AG04450 (cell line): Measurements from ENCODE around the gene SIDT1. TPM values are rescaled to one million over a fixed set of nuclear protein-coding genes. Genes with fewer than 3 reads are reported as not detected.

ENCODE experiments used
- CTCF ChIA-PET: fragments of 300-600, 350-600 bp; formaldehyde crosslinking; extraction: SDS; loops from one replicate; lab custom pipeline; 2022; ENCODE audit warnings: antibody characterized with exemption, inconsistent platforms; lab: Charles Lee
- POLR2A ChIA-PET: fragments of 350-600 bp; formaldehyde crosslinking; extraction: SDS; loops from one replicate; lab custom pipeline; 2021; ENCODE audit warnings: antibody characterized with exemption, inconsistent platforms; lab: Yijun Ruan, JAX
- DNase-seq: peaks from one replicate; pipeline ENCODE4 v3.0.0-alpha.2; 2011; ENCODE audit warnings: low read depth, low spot score
- H3K27ac ChIP-seq: one replicate; pipeline ENCODE4 v1.5.1; 2012; ENCODE audit warnings: low read depth, low read length, control low read depth
- H3K27me3 ChIP-seq: one replicate; pipeline ENCODE4 v1.6.0; 2012; ENCODE audit warnings: low read length; ENCODE audit not compliant: control insufficient read depth, insufficient read depth
- H3K4me3 ChIP-seq: 2 replicates; pipeline ENCODE4 v1.5.1; 2011; ENCODE audit warnings: mild to moderate bottlenecking, low read depth, low read length, control low read depth
- H3K9me3 ChIP-seq: 2 replicates; pipeline ENCODE4 v1.5.1; 2012; ENCODE audit warnings: low read length; ENCODE audit not compliant: control insufficient read depth, insufficient read depth
- polyA plus RNA-seq: library from polyadenylated mRNA; depleted of rRNA; stranded (reverse); fragments of >200 nt; gene quantifications from 2 replicates; pipeline ENCODE4 v1.2.3, GENCODE V29; 2011
- TF ChIP-seq, protein P1 (sequence below): IDR thresholded peaks from 2 replicates; pipeline ENCODE4 v1.5.1; 2011; ENCODE audit warnings: low read depth, low read length, control low read depth, inconsistent platforms

SIDT1 gene
- polyA plus RNA-seq, 1 experiment, result not detected

DNA sequence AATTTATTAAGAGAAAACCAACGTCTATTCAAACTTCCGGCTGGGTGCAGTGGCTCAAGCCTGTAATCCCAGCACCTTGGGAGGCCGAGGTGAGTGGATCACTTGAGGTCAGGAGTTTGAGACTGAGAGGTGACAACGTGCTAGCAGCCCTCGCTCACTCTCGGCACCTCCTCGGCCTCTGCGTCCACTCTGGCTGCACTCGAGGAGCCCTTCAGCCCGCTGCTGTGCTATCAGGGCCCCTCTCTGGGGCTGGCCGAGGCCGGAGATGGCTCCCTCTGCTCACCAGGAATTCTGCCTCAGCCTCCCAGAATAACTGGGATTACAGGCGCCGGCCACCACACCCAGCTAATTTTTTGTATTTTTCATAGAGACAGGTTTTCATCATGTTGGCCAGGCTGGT, 105.4 kb downstream of the SIDT1 start:
- Histone ChIP-seq H3K27me3 (no peaks in the 10 kb centered on the region), H3K4me3 (no peak overlapping the region), H3K27ac (no peak overlapping the region), H3K9me3 (no peaks in the 10 kb centered on the region; the same call in 1 of the 2 replicates)
- TF ChIP-seq, protein P1, sequence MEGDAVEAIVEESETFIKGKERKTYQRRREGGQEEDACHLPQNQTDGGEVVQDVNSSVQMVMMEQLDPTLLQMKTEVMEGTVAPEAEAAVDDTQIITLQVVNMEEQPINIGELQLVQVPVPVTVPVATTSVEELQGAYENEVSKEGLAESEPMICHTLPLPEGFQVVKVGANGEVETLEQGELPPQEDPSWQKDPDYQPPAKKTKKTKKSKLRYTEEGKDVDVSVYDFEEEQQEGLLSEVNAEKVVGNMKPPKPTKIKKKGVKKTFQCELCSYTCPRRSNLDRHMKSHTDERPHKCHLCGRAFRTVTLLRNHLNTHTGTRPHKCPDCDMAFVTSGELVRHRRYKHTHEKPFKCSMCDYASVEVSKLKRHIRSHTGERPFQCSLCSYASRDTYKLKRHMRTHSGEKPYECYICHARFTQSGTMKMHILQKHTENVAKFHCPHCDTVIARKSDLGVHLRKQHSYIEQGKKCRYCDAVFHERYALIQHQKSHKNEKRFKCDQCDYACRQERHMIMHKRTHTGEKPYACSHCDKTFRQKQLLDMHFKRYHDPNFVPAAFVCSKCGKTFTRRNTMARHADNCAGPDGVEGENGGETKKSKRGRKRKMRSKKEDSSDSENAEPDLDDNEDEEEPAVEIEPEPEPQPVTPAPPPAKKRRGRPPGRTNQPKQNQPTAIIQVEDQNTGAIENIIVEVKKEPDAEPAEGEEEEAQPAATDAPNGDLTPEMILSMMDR, result no peak
- ChIA-PET POLR2A (no interaction called here), CTCF (no interaction called here)
- DNase-seq, result no peak

DNA sequence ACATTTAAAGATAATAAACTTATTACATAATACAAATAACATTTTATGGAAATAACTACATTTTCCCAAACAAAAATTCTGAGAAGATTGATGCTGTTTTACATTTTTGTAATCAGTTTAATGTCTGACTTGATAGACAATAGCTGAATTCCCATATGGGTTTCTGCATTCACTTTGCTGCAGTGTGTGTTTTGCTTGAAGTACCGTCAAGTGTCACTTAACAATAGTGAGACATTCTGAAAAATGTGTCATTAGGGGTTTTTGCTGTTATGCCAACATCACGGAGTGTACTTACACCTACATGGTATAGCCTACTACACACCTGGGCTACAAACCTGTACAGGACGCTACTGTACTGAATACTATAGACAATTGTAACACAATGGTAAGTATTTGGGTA, 106.6 kb downstream of the SIDT1 start:
- Histone ChIP-seq H3K9me3 (no peaks in the 10 kb centered on the region; the same call in 1 of the 2 replicates), H3K27ac (no peak overlapping the region), H3K4me3 (no peak overlapping the region), H3K27me3 (no peaks in the 10 kb centered on the region)
- POLR2A ChIA-PET, result no interaction called here
- CTCF ChIA-PET, result no interaction called here
- TF ChIP-seq, protein P1, result no peak
- no peak for DNase-seq

DNA sequence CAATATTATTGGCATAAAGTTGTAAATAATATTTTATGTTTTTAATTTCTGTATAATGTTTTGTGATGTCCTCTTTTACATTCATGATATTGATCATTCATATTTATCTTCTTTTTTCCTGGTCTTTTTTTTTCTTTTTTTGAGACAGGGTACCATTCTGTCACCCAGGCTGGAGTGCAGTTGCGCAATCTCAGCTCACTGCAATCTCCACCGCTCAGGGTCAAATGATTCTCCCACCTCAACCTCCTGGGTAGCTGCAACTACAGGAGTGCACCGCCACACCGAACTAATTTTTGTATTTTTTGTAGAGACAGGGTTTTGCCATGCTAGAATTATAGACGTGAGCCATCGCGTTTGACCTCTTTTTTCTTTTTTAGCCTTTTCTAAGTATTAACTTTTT, 111.2 kb downstream of the SIDT1 start:
- Histone ChIP-seq H3K27me3 (no peaks in the 10 kb centered on the region), H3K9me3 (peaks cover 6% of the 10 kb centered on the region; the same call in 1 of the 2 replicates), H3K27ac (no peak overlapping the region), H3K4me3 (no peak overlapping the region)
- TF ChIP-seq, protein P1, result no peak
- POLR2A ChIA-PET, result no interaction called here
- CTCF ChIA-PET, result interaction anchor here (1.3 kb wide), 1 partner anchor 355 kb away, joined by 3 read pairs; no protein-coding TSS in a partner anchor
- DNase-seq, result no peak

DNA sequence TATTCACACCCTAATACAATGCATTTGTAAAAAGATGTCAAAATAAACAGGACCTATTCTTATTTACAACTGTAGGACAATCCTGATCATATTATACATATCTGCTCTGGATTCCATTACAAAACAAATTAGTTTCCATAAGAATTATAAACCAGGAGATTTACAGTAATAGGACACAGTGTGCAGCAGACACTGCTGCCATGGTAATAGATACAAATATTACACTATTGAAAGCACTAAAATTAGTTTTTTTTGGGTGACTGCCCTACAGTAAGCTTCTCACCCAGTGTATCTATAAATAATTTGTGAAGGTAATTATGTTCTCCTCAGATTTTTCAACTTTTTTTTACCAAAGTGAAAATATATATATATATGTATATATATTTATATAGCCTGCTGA, 116.2 kb downstream of the SIDT1 start:
- no peak overlapping the region for H3K27ac ChIP-seq
- TF ChIP-seq, protein P1, result no peak
- no peaks in the 10 kb centered on the region for H3K27me3 ChIP-seq
- DNase-seq, result no peak
- ChIA-PET POLR2A (no interaction called here), CTCF (no interaction called here)
- peaks cover 6% of the 10 kb centered on the region; the same call in 1 of the 2 replicates for H3K9me3 ChIP-seq
- no peak overlapping the region for H3K4me3 ChIP-seq

DNA sequence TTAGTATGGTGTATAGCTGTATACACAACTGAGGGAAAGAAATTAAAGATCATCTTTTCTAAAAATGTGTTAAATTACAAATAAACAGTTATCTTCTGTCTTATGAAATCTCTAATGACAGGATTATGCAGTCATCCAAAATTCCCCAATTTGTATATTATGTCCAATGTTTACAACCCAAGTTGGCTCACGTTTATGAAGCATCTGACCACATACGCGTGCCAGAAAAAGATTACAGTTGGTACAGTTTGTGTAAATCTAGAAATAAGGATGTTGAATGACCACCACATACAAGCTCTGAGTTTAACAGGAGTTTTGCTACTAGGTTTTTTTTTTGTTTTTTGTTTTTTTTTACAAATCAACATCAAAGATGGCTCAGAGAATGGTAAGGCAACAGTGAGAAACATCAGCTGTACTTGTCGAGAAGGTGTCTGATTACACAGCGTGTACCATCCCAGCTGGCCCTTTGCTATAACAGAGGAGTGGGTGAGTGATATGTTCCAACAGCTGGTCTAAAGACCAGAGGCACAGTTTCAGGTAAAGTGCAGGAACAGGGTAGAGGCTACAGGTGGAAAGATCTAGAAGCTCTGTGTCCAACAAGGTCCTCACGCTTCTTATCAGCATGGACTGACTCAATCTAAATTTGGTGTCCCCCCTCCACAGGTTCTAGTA, 117.0 kb downstream of the SIDT1 start:
- Histone ChIP-seq H3K9me3 (peaks cover 3% of the 10 kb centered on the region; the same call in 1 of the 2 replicates), H3K27ac (no peak overlapping the region), H3K27me3 (no peaks in the 10 kb centered on the region), H3K4me3 (no peak overlapping the region)
- POLR2A ChIA-PET, result no interaction called here
- TF ChIP-seq, protein P1, result no peak
- CTCF ChIA-PET, result no interaction called here
- no peak for DNase-seq
